Trophoblast cell (in vitro differentiated cells and primary cell): ENCODE data around the gene XRRA1.
A peak's percentile ranks its signal among the peaks of the same experiment; 100 is the strongest.

ENCODE experiments used
- DNase-seq, 2 donors: peaks; one replicate each; pipeline ENCODE4 v3.0.0-alpha.2; 2016
- H2AFZ ChIP-seq: 2 replicates; pipeline ENCODE4 v1.6.1; 2013; ENCODE audit warnings: low read length, moderate library complexity, mild to moderate bottlenecking; ENCODE audit not compliant: insufficient read depth, poor library complexity
- H2AK5ac ChIP-seq: 2 replicates; pipeline ENCODE4 v1.6.1; 2013; ENCODE audit warnings: mild to moderate bottlenecking, low read length
- H2BK120ac ChIP-seq: 2 replicates; pipeline ENCODE4 v1.6.1; 2013; ENCODE audit warnings: low read length, mild to moderate bottlenecking, moderate library complexity; ENCODE audit not compliant: insufficient read depth, poor library complexity
- H2BK12ac ChIP-seq: 2 replicates; pipeline ENCODE4 v1.6.1; 2013; ENCODE audit warnings: mild to moderate bottlenecking, low read length, moderate library complexity
- H2BK5ac ChIP-seq: 2 replicates; pipeline ENCODE4 v1.6.1; 2013; ENCODE audit warnings: low read length, low read depth, moderate library complexity, mild to moderate bottlenecking; ENCODE audit not compliant: poor library complexity
- H3K14ac ChIP-seq: 2 replicates; pipeline ENCODE4 v1.6.1; 2013; ENCODE audit warnings: mild to moderate bottlenecking, low read length
- H3K18ac ChIP-seq: 2 replicates; pipeline ENCODE4 v1.6.1; 2013; ENCODE audit warnings: mild to moderate bottlenecking, low read length
- H3K23ac ChIP-seq: 2 replicates; pipeline ENCODE4 v1.6.1; 2013; ENCODE audit warnings: low read length
- H3K27ac ChIP-seq: 2 replicates; pipeline ENCODE4 v1.5.1; 2013; ENCODE audit warnings: low read depth, mild to moderate bottlenecking, inconsistent platforms, low read length, moderate library complexity
- H3K27me3 ChIP-seq: 2 replicates; pipeline ENCODE4 v1.6.1; 2013; ENCODE audit warnings: inconsistent platforms, mild to moderate bottlenecking, low read length, moderate library complexity; ENCODE audit not compliant: insufficient read depth
- H3K36me3 ChIP-seq, 2 experiments: 1 replicate in 1 of 2; 2 replicates in 1 of 2; pipeline ENCODE4 v1.6.1; 2013; ENCODE audit warnings: low read length in 2 of 2, mild to moderate bottlenecking in 2 of 2, moderate library complexity in 1 of 2; ENCODE audit not compliant: insufficient read depth in 2 of 2, control insufficient read depth in 1 of 2
- H3K4ac ChIP-seq: 2 replicates; pipeline ENCODE4 v1.6.1; 2013; ENCODE audit warnings: low read depth, mild to moderate bottlenecking, low read length, moderate library complexity
- H3K4me1 ChIP-seq, 2 experiments: 1 replicate in 1 of 2; 2 replicates in 1 of 2; pipeline ENCODE4 v1.6.1; 2013; ENCODE audit warnings: low read length in 2 of 2, mild to moderate bottlenecking in 2 of 2, moderate library complexity in 1 of 2; ENCODE audit not compliant: insufficient read depth in 2 of 2, control insufficient read depth in 1 of 2
- H3K4me2 ChIP-seq: 2 replicates; pipeline ENCODE4 v1.6.1; 2013; ENCODE audit warnings: inconsistent platforms, mild to moderate bottlenecking, low read length, moderate library complexity
- H3K4me3 ChIP-seq: 2 replicates; pipeline ENCODE4 v1.5.1; 2013; ENCODE audit warnings: mild to moderate bottlenecking, low read depth, low read length, inconsistent platforms
- H3K79me1 ChIP-seq: one replicate; pipeline ENCODE4 v1.6.1; 2013; ENCODE audit warnings: low read length
- H3K79me2 ChIP-seq: 2 replicates; pipeline ENCODE4 v1.6.1; 2013; ENCODE audit warnings: low read length, mild to moderate bottlenecking; ENCODE audit not compliant: control insufficient read depth, insufficient read depth, poor library complexity
- H3K9ac ChIP-seq: 2 replicates; pipeline ENCODE4 v1.6.1; 2013; ENCODE audit warnings: mild to moderate bottlenecking, low read length
- H3K9me3 ChIP-seq: 2 replicates; pipeline ENCODE4 v1.6.1; 2013; ENCODE audit warnings: low read depth, mild to moderate bottlenecking, control low read depth, inconsistent platforms, low read length; ENCODE audit not compliant: insufficient read depth
- H4K12ac ChIP-seq: 2 replicates; pipeline ENCODE4 v1.6.1; 2013; ENCODE audit warnings: low read depth, mild to moderate bottlenecking, low read length, moderate library complexity
- H4K8ac ChIP-seq: 2 replicates; pipeline ENCODE4 v1.6.1; 2013; ENCODE audit warnings: low read depth, mild to moderate bottlenecking, low read length, moderate library complexity
- H4K91ac ChIP-seq: one replicate; pipeline ENCODE4 v1.6.1; 2013; ENCODE audit warnings: low read depth, mild to moderate bottlenecking, low read length, moderate library complexity
- WGBS: extraction: QIAGEN DNeasy Blood & Tissue Kit; methylation state at CpG from one replicate; pipeline ENCODE4 v1.1.7; 2013; ENCODE audit warnings: missing lambda C conversion rate; ENCODE audit not compliant: insufficient read length, insufficient coverage; ENCODE audit errors: extremely low coverage; 5-methylcytosine and 5-hydroxymethylcytosine counted together

Gene XRRA1

GRCh38 chr11:74847895-74848294 lies 101.0 kb downstream of the XRRA1 start:
- H3K23ac ChIP-seq: peak overlapping the region; percentile 58
- no CpG with 5 or more reads among the region's 6 CpGs for WGBS

GRCh38 chr11:74847395-74847794 lies 101.5 kb downstream of the XRRA1 start:
- Histone ChIP-seq H3K27ac (no peak overlapping the region), H3K18ac (no peak overlapping the region), H4K8ac (no peak overlapping the region), H2AFZ (no peak overlapping the region), H3K4ac (no peak overlapping the region), H3K4me1 (peaks cover 0 to 2% of the 10 kb centered on the region in 2 experiments), H4K12ac (no peak overlapping the region), H3K9ac (no peak overlapping the region), H3K79me2 (no peaks in the 10 kb centered on the region), H2BK5ac (no peak overlapping the region), H2BK120ac (no peak overlapping the region), H3K4me3 (no peak overlapping the region), H2BK12ac (no peak overlapping the region), H3K79me1 (no peaks in the 10 kb centered on the region), H3K36me3 (peaks cover 16 to 33% of the 10 kb centered on the region in 2 experiments), H3K23ac (no peak overlapping the region), H3K4me2 (no peak overlapping the region), H2AK5ac (no peak overlapping the region), H4K91ac (no peak overlapping the region), H3K14ac (no peak overlapping the region), H3K27me3 (no peaks in the 10 kb centered on the region), H3K9me3 (peaks cover 2% of the 10 kb centered on the region)
- no peak for DNase-seq
- no CpG with 5 or more reads among the region's 1 CpG for WGBS

More at GRCh38 chr11:74847895-74848294, 101.0 kb downstream of the XRRA1 start:
- Histone ChIP-seq H3K27ac (no peak overlapping the region), H2BK12ac (no peak overlapping the region), H3K18ac (no peak overlapping the region), H3K9me3 (peaks cover 2% of the 10 kb centered on the region), H2AK5ac (no peak overlapping the region), H3K4me2 (no peak overlapping the region), H3K4me1 (peaks cover 0 to 2% of the 10 kb centered on the region in 2 experiments), H2BK120ac (no peak overlapping the region), H3K14ac (no peak overlapping the region), H4K12ac (no peak overlapping the region), H3K9ac (peak overlapping the region; percentile 33), H4K91ac (no peak overlapping the region), H2BK5ac (no peak overlapping the region), H3K36me3 (peaks cover 15 to 33% of the 10 kb centered on the region in 2 experiments), H3K79me2 (no peaks in the 10 kb centered on the region), H2AFZ (no peak overlapping the region), H3K4ac (no peak overlapping the region), H3K27me3 (no peaks in the 10 kb centered on the region), H3K4me3 (no peak overlapping the region), H4K8ac (no peak overlapping the region), H3K79me1 (no peaks in the 10 kb centered on the region)
- no peak for DNase-seq

GRCh38 chr11:74846770-74847169 lies 102.1 kb downstream of the XRRA1 start:
- Histone ChIP-seq H3K36me3 (peaks cover 16 to 37% of the 10 kb centered on the region in 2 experiments), H3K14ac (no peak overlapping the region), H3K27me3 (no peaks in the 10 kb centered on the region), H2BK12ac (no peak overlapping the region), H3K27ac (no peak overlapping the region), H3K4ac (no peak overlapping the region), H3K4me1 (peaks cover 0 to 2% of the 10 kb centered on the region in 2 experiments), H4K8ac (no peak overlapping the region), H2AFZ (no peak overlapping the region), H3K79me1 (no peaks in the 10 kb centered on the region), H2BK120ac (no peak overlapping the region), H3K18ac (no peak overlapping the region), H3K9me3 (peaks cover 2% of the 10 kb centered on the region), H3K9ac (no peak overlapping the region), H3K23ac (no peak overlapping the region), H2BK5ac (no peak overlapping the region), H4K12ac (no peak overlapping the region), H3K79me2 (no peaks in the 10 kb centered on the region), H2AK5ac (no peak overlapping the region), H4K91ac (no peak overlapping the region), H3K4me3 (no peak overlapping the region), H3K4me2 (no peak overlapping the region)
- no CpG with 5 or more reads among the region's 2 CpGs for WGBS
- DNase-seq: no peak

GRCh38 chr11:74845978-74846517 lies 102.8 kb downstream of the XRRA1 start:
- Histone ChIP-seq H3K27ac (no peak overlapping the region), H3K79me2 (no peaks in the 10 kb centered on the region), H4K12ac (no peak overlapping the region), H2AK5ac (no peak overlapping the region), H3K4me2 (no peak overlapping the region), H3K23ac (no peak overlapping the region), H3K4ac (no peak overlapping the region), H3K18ac (no peak overlapping the region), H2AFZ (no peak overlapping the region), H3K27me3 (no peaks in the 10 kb centered on the region), H4K91ac (no peak overlapping the region), H4K8ac (no peak overlapping the region), H3K36me3 (peaks cover 16 to 37% of the 10 kb centered on the region in 2 experiments), H3K14ac (no peak overlapping the region), H3K4me3 (no peak overlapping the region), H2BK12ac (no peak overlapping the region), H2BK120ac (no peak overlapping the region), H3K9ac (no peak overlapping the region), H3K4me1 (peaks cover 0 to 2% of the 10 kb centered on the region in 2 experiments), H3K79me1 (no peaks in the 10 kb centered on the region), H2BK5ac (no peak overlapping the region), H3K9me3 (peaks cover 2% of the 10 kb centered on the region)
- no peak for DNase-seq
- WGBS: no CpG with 5 or more reads among the region's 5 CpGs
